HG02981 (cell line): ENCODE data around the gene F11.
"Not testable (repeated sequence)": the region's sequence is repeated elsewhere in the genome, so short reads cannot be mapped to it uniquely, and the experiment has no call there.

Experiments used
- ATAC-seq: cut with Tn5 transposase; IDR thresholded peaks from one replicate; pipeline ENCODE4 v1.9.1; 2021; ENCODE audit warnings: mild to moderate bottlenecking, moderate library complexity; ENCODE audit not compliant: unreplicated experiment

The F11 gene

DNA sequence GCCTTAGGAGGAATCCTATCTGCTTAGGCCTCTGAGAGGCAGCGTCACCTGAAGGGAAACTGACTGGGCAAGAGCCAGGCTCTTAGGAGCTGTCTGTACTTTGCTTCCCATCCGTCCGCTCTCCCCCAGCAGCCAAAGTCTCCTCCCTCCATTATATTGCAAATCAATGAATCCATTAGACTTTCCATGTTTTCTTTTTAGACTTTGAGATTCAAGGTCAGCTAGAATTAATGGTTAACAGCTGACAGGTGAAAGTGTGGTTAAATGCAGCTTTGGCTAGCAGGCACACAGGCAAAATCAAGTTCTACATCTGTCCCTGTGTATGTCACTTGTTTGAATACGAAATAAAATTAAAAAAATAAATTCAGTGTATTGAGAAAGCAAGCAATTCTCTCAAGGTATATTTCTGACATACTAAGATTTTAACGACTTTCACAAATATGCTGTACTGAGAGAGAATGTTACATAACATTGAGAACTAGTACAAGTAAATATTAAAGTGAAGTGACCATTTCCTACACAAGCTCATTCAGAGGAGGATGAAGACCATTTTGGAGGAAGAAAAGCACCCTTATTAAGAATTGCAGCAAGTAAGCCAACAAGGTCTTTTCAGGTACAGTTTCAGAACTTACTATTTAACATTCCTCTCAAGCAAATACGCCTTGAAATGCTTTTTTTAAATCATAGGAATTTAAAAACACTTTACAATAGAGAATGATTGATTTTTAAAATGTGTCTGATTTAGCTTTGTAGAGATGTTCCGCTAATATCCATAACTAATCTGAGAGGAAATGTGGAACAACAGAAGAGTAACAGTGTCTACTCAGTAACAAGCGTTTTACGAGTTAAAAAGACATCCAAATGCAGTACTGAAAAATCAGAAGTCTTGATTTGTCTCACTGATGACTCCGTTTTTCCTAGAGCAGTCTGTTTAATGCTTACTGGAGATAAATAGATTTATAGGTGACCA, at the start of gene F11:
TSS of gene F11 (plus strand) at position 507 of the 970 bp plus-strand sequence. CDS start 948 bp downstream, outside the sequence.
- ATAC-seq = no peak

DNA sequence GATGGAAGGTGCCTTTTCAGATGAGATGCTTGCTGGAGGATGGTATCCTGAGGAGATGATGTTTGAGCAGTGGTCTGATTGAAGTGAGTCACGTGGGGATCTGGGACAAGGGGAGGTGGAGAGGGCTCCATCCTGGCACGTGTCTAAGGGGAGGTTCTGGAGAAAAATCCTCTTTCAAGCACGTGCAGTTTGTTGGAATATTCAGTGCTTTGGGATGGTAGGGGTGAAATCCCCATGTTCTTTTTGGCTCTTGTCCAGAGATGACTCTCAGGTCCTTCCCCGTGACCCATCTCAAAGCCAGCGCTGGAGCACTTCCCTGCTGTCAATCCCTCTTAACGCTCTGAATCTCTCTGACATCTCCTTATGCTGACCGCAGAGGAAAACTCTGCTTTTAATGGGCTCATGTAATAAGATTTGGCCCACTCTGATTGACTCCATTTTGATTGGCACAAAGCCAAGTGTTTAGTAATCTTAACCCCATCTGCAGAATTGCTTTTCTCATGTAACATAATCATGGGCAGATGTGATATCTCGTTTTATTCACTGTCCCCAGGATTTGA, 49.4 kb upstream of the F11 start:
- ATAC-seq = no peak

DNA sequence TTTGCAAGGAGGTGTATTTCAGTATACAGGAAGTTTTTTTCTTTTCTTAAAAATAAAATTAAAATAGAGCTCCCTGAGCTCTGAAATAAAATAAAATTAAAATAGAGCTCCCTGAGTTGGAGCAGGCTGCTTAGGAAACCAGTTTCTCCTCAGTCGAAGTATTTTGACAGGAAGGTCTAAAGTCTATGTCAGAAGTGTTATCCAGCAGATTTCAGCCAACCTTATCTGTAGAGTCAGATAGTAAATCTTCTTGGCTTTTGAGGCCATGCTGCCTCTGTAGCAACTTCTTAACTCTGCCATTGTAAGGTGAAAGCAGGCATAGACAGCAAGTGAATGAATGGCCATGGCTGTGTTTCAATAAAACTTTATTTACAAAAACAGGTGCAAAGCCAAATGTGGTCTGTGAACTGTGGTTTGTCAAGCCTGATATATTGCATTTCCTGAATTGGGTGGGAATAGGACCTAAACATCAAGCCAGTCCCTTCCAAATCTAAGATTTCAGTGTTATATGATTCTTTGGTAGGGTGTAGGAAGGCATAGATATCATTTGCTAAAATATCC, 48.2 kb upstream of the F11 start:
- ATAC-seq = no peak

- ATAC-seq = no peak
Observed at GRCh38 chr4:186221624-186222023, 44.4 kb upstream of the F11 start.

- ATAC-seq = no peak
Observed at GRCh38 chr4:186225848-186226247, 40.1 kb upstream of the F11 start.

DNA sequence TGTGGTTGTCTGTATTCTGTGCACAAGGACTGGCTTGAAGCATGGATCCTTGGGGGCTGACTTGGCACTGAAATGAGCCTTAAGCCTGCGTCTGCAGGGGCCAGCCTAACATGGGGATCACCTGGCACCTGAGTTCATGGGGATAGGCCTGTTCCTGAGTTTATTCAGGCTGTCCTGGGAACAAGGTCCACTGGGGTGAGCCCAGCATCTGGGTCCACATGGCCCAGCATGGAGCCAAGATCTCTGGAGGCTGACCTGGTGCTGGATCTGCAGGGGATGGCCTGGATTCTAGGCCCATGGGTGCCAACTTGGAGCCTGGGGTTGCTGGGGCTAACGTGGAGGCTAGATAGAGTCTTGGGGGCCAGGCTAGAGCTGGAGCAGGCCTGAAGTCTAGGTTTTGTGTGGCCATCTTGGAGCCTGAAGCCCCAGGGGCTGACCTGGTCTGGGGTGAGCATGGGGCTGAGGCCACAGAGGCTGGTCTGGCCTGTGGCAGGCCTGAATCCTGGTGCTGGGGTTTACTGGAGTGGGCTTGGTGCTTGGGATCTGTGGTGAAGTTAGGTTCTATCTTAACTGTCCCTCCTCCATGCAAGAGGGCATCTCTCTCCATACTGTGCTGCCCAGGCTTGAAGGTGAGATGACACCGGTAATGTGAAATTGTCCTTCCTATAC, 39.3 kb upstream of the F11 start:
- no peak for ATAC-seq

GRCh38 chr4:186227221-186227620, 38.8 kb upstream of the F11 start, which contains the start of gene KLKB1:
Gene KLKB1, plus strand, starts transcription at chr4:186227507. Its CDS starts 689 bp downstream, at chr4:186228196.
- no peak for ATAC-seq

DNA sequence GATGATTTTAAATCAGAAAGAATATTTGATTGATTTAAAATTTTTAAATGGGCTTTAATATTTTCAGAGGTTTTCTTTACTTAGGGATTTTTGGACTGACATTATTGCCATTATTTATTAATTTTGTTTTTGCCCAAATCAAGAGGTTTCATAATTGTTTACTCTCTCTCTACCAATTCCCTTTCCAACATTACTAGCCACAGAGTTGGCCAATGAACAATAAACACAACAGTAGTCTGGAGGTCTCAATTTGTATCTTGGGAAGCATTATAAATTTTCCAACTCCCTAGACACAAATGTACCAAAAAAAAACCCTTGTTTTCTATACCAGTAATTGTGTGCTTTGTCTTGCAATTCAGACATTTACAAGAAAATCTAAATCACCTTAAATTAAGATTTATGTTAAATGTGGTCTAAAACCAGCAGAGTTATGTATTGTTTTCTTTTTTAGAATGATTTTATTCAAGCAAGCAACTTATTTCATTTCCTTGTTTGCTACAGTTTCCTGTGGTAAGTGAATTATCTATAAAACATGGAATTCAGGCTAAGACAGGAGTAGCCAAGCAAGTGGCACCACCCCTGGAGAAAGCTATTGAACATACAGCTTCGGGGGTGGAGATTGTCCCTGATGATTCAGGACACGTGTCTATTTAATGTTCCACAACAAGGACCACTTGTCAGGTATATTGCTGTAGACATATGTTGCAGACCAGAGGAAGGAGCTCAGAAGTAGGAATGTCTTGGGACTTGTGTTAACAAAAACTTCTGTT, 38.1 kb upstream of the F11 start:
- ATAC-seq = no peak

DNA sequence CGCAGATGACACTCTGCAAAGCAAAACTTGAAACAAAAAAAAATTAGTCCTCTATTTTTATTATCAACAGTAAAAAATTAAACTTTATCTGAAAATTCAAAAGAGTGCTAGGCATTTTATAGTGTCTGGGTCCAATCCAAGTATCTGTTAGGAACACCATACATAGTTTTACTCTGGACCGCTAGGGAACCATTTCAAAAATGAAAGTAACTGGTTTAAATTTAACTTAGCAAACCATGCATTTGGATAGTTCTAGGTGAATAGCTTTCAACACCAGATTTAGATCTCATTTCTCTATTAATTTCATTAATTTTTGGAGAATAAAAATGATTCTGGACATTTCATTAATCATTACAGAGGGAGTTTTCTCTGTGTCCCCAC, 37.5 kb upstream of the F11 start:
- ATAC-seq = no peak

DNA sequence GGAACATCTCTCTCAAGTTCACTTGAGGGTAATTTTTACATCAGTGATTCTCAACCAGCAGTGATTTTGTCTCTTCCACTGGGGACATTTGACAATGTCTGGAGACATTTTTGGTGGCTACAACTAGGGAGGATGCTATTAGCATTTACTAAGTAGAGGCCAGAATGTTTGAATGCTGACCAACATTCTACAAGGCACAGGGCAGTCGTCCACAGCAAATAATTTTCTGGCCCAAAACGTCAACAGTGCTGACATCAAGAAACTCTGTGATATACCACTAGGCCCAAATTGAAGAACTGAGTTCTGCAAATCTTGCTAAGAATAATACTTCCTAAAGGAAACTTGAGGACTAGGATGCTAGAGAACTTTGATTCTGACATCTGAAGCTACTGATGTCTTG, 31.6 kb upstream of the F11 start:
- ATAC-seq = no peak

DNA sequence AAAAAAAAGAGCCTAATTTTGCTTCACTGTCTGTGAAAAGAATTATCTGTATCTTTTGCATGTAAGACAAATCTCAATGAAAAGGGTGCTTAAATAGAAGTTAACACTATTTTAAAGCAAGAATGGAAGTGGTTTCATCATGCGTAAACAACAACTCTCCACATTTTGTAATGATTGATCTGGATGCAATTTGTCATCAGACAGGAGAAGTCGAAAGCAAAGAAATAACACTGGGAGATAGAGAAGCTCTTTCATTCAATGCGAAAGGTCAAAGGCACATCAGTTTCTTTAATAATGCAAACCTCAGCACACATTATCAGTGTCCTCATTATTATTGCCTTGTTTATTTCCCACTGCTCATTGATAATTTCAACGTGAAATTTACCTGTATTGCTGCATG, 29.9 kb upstream of the F11 start:
- no peak for ATAC-seq

GRCh38 chr4:186240452-186240847, 25.5 kb upstream of the F11 start:
- ATAC-seq = no peak

DNA sequence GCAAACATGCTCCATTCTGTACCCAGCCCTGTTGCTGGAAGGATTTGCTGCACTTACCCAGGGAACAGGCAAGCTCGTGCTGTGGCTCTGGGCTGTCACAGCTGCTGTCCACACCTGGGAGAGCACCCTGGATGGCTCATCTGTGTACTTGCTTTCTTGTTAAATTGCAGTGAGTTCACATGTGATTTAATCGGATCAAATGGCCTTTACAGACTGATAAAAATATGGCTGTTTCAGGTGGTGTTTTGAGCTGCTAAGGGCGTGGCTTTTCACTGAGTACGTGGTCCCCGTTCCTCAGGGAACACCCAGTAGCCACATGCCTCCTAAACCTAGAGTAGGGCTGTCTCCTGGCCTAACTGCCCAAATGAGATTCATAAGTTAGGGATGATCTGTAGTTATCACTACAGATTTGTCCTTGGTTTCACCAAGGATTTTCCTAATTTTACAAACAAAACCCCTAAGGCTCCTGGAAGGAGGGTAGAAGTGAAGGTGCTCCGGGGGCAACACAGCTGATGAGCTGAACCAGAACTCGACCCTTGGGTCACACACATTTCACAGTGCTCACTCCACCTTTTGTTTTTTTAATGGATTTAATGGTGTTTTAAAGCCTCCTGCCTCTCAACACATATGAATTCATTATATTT, 25.0 kb upstream of the F11 start:
- ATAC-seq = no peak

- no peak for ATAC-seq
Observed at GRCh38 chr4:186241616-186242015, 24.4 kb upstream of the F11 start.

- not testable (repeated sequence) for ATAC-seq
Observed at GRCh38 chr4:186242031-186242430, 24.0 kb upstream of the F11 start.

GRCh38 chr4:186243331-186243730, 22.7 kb upstream of the F11 start:
- no peak for ATAC-seq

GRCh38 chr4:186244835-186245234, 21.2 kb upstream of the F11 start:
- ATAC-seq = no peak

GRCh38 chr4:186247062-186247752, 18.8 kb upstream of the F11 start:
- ATAC-seq = not testable (repeated sequence)

- no peak for ATAC-seq
Observed at GRCh38 chr4:186248643-186249042, 17.3 kb upstream of the F11 start.
